Measurements from ENCODE around the gene MED16. TPM values are rescaled to one million over a fixed set of nuclear protein-coding genes. Genes with fewer than 3 reads are reported as not detected.

Gene MED16
- total RNA-seq (2022) (21.4 and 22.4 TPM in 2 replicates), Bru-seq, nascent RNA (percentile 44 among the genes with signal in this experiment), BruChase-seq, experiment 1, labeled RNA remaining after a 6-hour chase (percentile 57 among the genes with signal in this experiment), BruChase-seq, experiment 2, labeled RNA remaining after a 2-hour chase (percentile 55 among the genes with signal in this experiment)
- long read RNA-seq, transcript MED16-204 (15 exons, 3,420 nt) = major isoform, 35 of 47 reads
- long read RNA-seq, partial matches to known transcripts = 5 of 47 reads
- long read RNA-seq, other reads (novel, unspliced or antisense) = 7 of 47 reads

GRCh38 chr19:892894-893689, at the start of gene MED16, which contains the start of gene RNU6-9:
TSS of gene MED16 (minus strand) at chr19:893187. CDS start at chr19:891131, 2,056 bp downstream.
TSS of gene RNU6-9 (plus strand) at chr19:893484.
- no peak for TF ChIP-seq CTCF (IDR thresholded peaks at IDR 0.05; ENCODE audit: unreplicated experiment)
- no peaks in the 10 kb centered on the region for H3K9me3 Mint-ChIP-seq (ENCODE audit: low read depth, unreplicated experiment)
- DNase-seq = peak; percentile 83
- H3K36me3 Mint-ChIP-seq (ENCODE audit: insufficient read depth, unreplicated experiment) = peaks cover 56% of the 10 kb centered on the region
- no peaks in the 10 kb centered on the region for H3K4me1 Mint-ChIP-seq (ENCODE audit: low read depth, unreplicated experiment)
- H3K4me3 Mint-ChIP-seq (ENCODE audit: low read depth, unreplicated experiment) = peak within 1 kb of the TSS; percentile 78
- no peaks in the 10 kb centered on the region for H3K27me3 Mint-ChIP-seq (ENCODE audit: unreplicated experiment)
- CTCF ChIA-PET = no interaction called here
- no TSS peak for BruUV-seq (replicated peaks)
- intact Hi-C loops (cut with micrococcal nuclease; ENCODE audit: unreplicated experiment) = no loop called here
- peak within 1 kb of the TSS; percentile 99 for H3K27ac Mint-ChIP-seq (ENCODE audit: unreplicated experiment)

- intact Hi-C loops (cut with micrococcal nuclease; ENCODE audit: unreplicated experiment) = no loop called here
- H3K9me3 Mint-ChIP-seq (ENCODE audit: low read depth, unreplicated experiment) = no peaks in the 10 kb centered on the region
- peaks cover 15% of the 10 kb centered on the region for H3K36me3 Mint-ChIP-seq (ENCODE audit: insufficient read depth, unreplicated experiment)
- no peak for TF ChIP-seq CTCF (IDR thresholded peaks at IDR 0.05; ENCODE audit: unreplicated experiment)
- H3K4me1 Mint-ChIP-seq (ENCODE audit: low read depth, unreplicated experiment) = peaks cover 26% of the 10 kb centered on the region
- DNase-seq = no peak
- no peak overlapping the region for H3K27ac Mint-ChIP-seq (ENCODE audit: unreplicated experiment)
- peaks cover 33% of the 10 kb centered on the region for H3K27me3 Mint-ChIP-seq (ENCODE audit: unreplicated experiment)
- CTCF ChIA-PET = no interaction called here
- H3K4me3 Mint-ChIP-seq (ENCODE audit: low read depth, unreplicated experiment) = no peak overlapping the region
- BruUV-seq (replicated peaks) = no TSS peak
Observed at GRCh38 chr19:942133-942645, 49.2 kb upstream of the MED16 start.

- peaks cover 33% of the 10 kb centered on the region for H3K27me3 Mint-ChIP-seq (ENCODE audit: unreplicated experiment)
- DNase-seq = no peak
- peaks cover 26% of the 10 kb centered on the region for H3K4me1 Mint-ChIP-seq (ENCODE audit: low read depth, unreplicated experiment)
- peaks cover 15% of the 10 kb centered on the region for H3K36me3 Mint-ChIP-seq (ENCODE audit: insufficient read depth, unreplicated experiment)
- CTCF ChIA-PET = no interaction called here
- BruUV-seq (replicated peaks) = no TSS peak
- H3K9me3 Mint-ChIP-seq (ENCODE audit: low read depth, unreplicated experiment) = no peaks in the 10 kb centered on the region
- H3K4me3 Mint-ChIP-seq (ENCODE audit: low read depth, unreplicated experiment) = no peak overlapping the region
- TF ChIP-seq CTCF (IDR thresholded peaks at IDR 0.05; ENCODE audit: unreplicated experiment) = no peak
- intact Hi-C loops (cut with micrococcal nuclease; ENCODE audit: unreplicated experiment) = no loop called here
- H3K27ac Mint-ChIP-seq (ENCODE audit: unreplicated experiment) = no peak overlapping the region
Observed at GRCh38 chr19:941292-942132, 48.5 kb upstream of the MED16 start.

GRCh38 chr19:940591-941291, 47.8 kb upstream of the MED16 start:
- intact Hi-C loops (cut with micrococcal nuclease; ENCODE audit: unreplicated experiment) = no loop called here
- DNase-seq = peak; percentile 86
- no peaks in the 10 kb centered on the region for H3K9me3 Mint-ChIP-seq (ENCODE audit: low read depth, unreplicated experiment)
- no peak for TF ChIP-seq CTCF (IDR thresholded peaks at IDR 0.05; ENCODE audit: unreplicated experiment)
- peaks cover 26% of the 10 kb centered on the region for H3K4me1 Mint-ChIP-seq (ENCODE audit: low read depth, unreplicated experiment)
- peaks cover 13% of the 10 kb centered on the region for H3K36me3 Mint-ChIP-seq (ENCODE audit: insufficient read depth, unreplicated experiment)
- CTCF ChIA-PET = no interaction called here
- H3K27ac Mint-ChIP-seq (ENCODE audit: unreplicated experiment) = peak overlapping the region; percentile 21
- no peak overlapping the region for H3K4me3 Mint-ChIP-seq (ENCODE audit: low read depth, unreplicated experiment)
- H3K27me3 Mint-ChIP-seq (ENCODE audit: unreplicated experiment) = peaks cover 33% of the 10 kb centered on the region
- BruUV-seq (replicated peaks) = no TSS peak

All from Calu3 (cell line).